GM19324 (cell line): ENCODE measurements around the gene RAVER2.

Source experiments
- ATAC-seq: cut with Tn5 transposase; IDR thresholded peaks from one replicate; pipeline ENCODE4 v1.9.1; 2021; ENCODE audit warnings: mild to moderate bottlenecking, moderate library complexity; ENCODE audit not compliant: unreplicated experiment, low FRiP score

RAVER2 gene

DNA sequence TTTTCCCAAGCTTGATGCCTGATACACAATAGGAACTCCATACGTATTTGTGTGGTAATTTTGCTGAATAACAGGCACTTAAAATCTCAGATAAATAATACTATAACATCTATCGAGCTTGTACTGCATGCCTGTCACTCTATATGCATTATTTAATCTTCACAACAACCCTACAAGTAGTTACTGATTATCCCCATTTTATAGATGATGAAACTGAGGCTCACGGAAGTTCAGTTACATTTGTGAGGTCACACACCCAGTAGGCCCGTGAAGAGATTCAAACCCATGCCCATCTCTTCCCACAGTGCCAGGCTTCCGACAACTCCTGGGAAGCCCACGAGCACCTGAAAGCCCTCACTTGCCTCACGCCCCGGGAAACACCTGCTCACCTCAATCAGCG is 98.8 kb downstream of the RAVER2 start:
- ATAC-seq: no peak

DNA sequence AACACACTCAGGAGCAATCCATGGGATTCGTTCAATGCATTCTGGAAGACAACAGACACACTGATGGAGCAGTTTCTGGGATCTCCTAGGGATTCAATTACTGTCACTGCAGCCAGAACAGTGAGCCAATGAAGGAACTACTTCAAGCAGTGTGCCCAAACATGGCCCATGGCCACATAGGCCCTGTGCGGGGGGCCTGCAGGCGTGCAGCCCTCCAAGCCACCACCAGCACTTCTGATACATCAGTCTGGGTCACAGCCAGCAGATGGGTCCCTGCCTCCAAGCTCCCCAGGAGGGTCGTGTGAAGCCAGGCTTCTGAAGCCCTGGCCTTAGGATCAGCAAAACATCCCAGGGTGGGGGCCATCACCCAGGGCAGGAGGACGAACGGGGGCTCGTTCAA is 99.3 kb downstream of the RAVER2 start:
- ATAC-seq: no peak

- ATAC-seq: no peak
These were observed 99.7 kb downstream of the RAVER2 start for GRCh38 chr1:64844609-64845008.

DNA sequence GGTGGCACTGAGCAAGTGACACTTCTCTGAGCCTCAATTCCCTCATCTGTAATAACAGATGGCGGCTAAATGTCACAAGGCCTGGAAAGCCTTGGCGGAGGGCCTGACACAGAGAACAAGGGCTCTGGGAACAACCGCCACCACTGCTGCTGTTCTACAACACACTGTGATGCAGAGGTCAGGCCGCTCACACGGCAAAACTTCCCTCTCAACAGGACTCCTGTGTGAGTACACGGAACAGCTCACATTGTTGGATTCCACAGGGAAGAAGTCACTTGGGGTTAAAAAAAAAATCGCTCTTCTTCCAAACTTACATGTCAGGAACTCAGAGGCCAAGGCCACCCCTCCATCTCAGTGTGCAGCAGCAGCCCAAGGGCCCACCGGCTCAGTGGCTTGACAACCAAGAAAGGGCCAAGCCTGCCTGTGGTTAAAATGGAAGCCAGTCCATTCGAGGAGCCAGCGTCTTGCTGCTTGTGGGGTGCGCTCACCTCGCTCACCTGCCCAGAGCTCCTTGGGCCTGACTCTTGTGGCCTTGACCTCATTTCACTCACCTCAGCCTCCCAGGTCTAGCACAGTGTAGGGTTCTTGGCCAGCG is 101.1 kb downstream of the RAVER2 start:
- no peak for ATAC-seq

DNA sequence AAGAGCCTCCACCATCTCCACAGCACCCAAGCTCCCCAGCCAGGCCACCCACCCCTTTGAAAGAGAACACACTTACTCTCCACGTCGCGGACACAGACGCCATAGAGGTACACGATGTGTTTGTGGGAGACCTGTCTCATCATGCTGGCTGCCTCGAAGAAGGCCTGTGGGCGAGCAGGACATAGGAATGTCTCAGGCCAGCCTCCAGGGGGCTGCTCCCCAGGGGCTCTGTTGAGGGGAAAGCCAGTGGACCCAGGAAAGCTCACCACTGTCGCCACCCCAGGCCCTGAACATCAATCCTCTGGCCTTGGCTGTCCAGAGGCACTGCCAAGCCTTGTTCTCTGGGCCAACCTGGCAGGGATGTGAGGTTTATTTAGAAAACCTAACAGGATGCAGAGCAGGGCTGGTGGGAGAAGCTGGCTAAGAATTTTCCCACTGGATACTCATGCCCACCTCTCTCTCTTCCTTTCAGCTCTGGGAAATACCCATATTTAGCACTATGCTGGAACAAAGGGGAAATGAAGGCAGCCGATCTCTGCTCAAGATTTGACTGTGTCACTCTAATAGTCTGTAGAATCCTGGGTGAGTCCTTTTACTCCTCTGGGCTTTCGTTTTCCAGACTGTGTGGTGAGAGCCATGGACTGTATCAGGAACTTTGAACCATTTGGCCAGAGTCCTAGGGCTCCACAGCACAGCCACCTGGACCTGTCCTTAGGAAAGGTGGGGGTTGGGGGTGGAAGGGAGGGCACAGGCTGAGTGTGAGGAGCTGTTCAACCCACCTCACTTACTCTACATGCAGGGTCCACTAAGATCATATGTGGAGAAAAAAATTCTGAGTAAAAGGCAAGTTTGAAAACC is 101.9 kb downstream of the RAVER2 start:
- ATAC-seq: no peak

- ATAC-seq: no peak
These were observed 102.8 kb downstream of the RAVER2 start for GRCh38 chr1:64847666-64848065.

GRCh38 chr1:64848136-64848535 is 103.3 kb downstream of the RAVER2 start:
- ATAC-seq: no peak

DNA sequence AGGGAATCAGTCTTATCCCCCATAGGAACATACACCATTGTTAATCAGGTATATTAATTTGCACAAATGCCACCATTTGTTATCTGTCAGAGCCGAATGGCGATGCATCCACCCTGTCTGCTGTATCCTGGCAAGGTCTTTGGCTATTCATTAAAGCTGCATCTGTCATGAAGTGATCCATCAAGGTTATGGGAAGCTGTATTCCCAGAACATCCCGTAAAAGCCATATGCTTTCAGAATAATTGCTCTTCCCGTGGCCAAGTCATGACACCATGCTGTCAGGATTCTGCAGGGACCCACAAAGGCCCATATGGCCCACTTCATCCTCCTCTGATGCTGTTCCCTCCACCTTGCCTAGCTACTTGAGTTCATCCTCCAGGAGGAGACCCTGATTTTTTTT is 103.9 kb downstream of the RAVER2 start:
- no peak for ATAC-seq

DNA sequence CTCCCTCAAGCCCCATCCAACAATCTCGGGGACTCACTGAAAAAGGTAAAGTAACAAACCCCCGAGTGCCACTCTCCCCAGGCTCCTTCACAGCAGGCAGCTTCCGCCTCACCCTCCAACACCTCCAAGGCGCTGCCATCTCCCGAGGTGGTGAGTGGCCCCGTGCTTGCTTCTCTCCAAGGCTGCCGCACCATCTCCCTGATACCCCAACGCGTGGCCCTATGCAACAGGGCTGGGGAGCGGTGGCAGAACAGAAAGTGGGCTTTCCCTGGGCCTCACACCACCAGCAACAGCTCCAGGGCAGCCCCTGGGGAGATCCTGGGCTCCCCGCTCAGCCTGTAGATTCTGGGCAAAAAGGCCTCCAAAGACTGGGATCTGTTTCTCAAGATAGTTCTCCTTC is 105.1 kb downstream of the RAVER2 start:
- ATAC-seq: no peak

GRCh38 chr1:64850846-64851245 is 106.0 kb downstream of the RAVER2 start:
- ATAC-seq: no peak

- ATAC-seq: no peak
These were observed 106.8 kb downstream of the RAVER2 start for GRCh38 chr1:64851664-64852063.

- no peak for ATAC-seq
These were observed 109.8 kb downstream of the RAVER2 start for GRCh38 chr1:64854674-64855073.

- ATAC-seq: no peak
These were observed 110.7 kb downstream of the RAVER2 start for GRCh38 chr1:64855557-64855956.

- no peak for ATAC-seq
These were observed 111.7 kb downstream of the RAVER2 start for GRCh38 chr1:64856553-64856952.

GRCh38 chr1:64857347-64857746 is 112.5 kb downstream of the RAVER2 start:
- no peak for ATAC-seq

DNA sequence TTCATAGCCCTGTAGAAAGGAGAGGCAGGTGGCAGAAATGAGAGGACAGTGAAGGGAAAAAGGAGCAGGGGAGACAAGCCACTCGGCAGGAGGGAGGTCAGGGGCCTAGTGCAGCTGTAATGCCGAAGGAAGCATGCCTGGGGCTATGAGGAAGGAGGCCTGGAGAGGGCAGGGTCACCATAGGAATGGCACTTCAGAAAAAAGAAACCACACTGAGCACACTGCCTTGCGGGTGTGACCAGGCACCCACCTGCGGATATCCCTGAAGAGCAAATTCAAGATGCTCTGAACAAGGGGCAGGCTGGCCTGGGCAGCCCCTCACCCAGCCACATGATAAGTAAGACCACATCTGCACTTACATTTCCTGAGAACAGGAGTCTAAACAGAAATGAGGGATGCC is 116.7 kb downstream of the RAVER2 start:
- no peak for ATAC-seq

DNA sequence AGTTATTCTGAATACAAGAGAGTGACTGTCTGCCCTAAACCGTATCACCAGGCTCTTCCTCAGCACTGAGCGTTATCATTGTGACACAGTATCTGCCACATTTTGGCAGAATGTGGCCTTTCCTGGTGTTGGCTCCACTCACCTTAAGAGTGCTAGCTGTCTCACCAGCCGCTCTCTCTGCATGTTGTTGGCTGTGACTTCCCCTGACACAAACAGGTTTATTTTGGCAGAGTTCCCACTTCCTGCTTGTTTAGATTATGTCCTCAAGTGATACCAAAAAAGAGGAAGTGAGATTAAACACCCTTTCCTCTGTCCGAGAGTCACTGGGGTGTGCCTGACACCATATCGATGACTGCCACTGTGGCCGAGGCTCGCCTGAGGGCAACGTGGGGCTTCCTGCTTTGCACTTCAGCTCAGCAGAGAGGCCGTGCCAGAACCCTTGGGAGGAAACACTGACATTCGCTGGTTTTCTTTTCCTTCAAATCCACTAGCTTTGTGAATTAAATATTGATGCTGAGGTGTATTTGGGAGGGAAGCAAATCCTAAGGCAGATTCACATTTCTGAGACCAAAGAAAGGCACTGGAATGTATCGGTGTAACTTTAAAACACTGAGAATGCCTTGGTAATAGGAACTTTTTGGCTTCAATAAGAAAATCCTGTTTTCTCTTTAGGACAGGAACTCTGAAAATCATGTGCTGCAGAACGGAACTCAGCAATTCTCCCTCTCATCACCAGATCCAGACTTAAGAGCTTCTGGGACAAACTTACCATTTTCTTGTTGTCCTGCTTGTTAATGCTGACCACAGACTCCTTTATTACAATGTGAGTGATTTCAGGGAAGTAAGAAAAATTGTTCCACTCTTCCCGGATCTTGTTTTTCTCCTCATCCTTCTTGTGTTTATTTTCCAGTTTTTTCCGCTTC is 119.4 kb downstream of the RAVER2 start:
- peak; percentile 99 for ATAC-seq

- no peak for ATAC-seq
These were observed 120.4 kb downstream of the RAVER2 start for GRCh38 chr1:64865105-64865757.

DNA sequence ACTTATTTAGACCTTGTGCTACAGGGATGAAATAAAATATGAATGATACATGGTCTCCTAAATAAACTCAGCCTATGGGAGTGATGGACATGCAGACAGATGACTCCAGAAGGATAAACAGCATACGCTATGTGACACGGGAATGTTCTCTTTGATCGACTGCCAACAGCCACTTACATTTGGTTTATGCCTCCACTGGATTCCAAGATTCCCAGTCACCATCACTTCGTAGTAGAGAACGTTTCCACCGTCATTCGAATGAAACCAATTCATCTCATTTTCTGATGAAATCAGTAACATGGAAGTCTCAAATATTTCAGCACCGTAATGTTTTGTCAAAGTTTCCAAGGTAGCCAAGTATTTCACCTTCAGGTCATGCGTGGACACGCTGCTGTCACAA is 121.8 kb downstream of the RAVER2 start:
- ATAC-seq: no peak

DNA sequence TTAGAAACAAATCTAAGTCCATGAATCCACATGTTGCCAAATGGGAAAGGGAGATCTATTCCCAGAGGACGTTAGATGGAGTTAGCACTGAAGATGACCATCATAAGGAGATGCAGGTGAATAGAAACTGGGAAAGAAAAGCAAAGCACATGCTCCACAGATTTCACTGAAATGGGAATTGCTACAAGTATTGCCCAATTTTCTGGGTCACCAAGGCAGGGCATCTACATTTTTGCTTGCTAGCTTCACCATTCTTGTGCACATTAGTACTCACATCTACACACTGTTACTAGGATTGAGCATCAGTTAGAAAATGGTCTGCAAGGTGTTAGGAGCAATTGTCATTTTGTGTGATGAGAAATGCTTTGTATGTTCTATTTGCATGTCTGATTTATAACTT is 122.4 kb downstream of the RAVER2 start:
- ATAC-seq: no peak

DNA sequence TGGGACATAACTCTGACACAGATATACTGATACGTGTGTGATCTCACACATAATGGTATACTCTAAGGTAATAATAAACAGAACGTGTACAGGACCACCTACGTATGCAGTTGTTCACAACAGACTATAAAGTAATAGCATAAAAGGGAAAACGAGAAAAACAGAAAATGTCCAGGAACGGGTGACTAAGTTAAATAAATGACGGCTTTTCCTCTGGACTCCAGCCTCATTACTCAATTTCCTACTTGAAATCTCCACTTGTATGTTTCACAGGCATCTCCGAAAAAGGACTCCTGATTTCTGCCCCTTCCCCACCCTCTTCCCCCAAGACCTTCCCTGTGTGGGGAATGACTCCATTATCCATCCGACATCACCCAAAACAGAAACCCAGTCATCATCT is 126.4 kb downstream of the RAVER2 start:
- ATAC-seq: no peak
